ENCODE data around the gene EDAR. TPM values are rescaled to one million over a fixed set of nuclear protein-coding genes. Genes with fewer than 3 reads are reported as not detected.

Gene EDAR
- total RNA-seq, 2 donors from 2014 or later, result not detected

DNA sequence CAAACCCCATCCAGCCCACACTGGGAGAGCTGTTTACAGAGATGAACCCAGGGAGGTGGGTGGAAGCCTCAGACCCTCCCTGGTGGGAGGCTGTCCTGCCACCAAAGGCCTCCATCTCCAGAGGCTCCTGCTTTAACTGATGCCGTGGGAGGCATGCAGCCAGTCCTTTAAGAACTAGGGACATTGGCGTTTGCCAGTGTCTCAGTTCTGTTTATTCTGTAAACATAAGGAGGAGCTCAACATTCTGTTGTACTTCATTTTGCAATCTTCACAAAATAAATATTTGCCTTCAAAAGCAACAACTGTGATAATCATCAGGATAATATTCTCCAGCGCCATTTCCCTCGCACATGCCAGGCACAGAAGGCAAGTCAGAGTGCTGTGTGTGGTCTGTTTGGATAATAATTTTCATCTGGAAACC lies 6.8 kb downstream of the EDAR start:
- H3K4me3 ChIP-seq, result no peak overlapping the region
- H3K27ac ChIP-seq, result no peak overlapping the region
- no peaks in the 10 kb centered on the region for H3K36me3 ChIP-seq
- no peaks in the 10 kb centered on the region for H3K9me3 ChIP-seq
- H3K4me1 ChIP-seq (ENCODE audit: control insufficient read depth in 1 of 2, low read depth in 2 of 2), result no peaks in the 10 kb centered on the region
- ATAC-seq (ENCODE audit: insufficient number of reproducible peaks, low FRiP score, low read depth), result no peak
- H3K27me3 ChIP-seq (replicated peaks; ENCODE audit: insufficient read depth), result no peaks in the 10 kb centered on the region
- TF ChIP-seq, protein P1, sequence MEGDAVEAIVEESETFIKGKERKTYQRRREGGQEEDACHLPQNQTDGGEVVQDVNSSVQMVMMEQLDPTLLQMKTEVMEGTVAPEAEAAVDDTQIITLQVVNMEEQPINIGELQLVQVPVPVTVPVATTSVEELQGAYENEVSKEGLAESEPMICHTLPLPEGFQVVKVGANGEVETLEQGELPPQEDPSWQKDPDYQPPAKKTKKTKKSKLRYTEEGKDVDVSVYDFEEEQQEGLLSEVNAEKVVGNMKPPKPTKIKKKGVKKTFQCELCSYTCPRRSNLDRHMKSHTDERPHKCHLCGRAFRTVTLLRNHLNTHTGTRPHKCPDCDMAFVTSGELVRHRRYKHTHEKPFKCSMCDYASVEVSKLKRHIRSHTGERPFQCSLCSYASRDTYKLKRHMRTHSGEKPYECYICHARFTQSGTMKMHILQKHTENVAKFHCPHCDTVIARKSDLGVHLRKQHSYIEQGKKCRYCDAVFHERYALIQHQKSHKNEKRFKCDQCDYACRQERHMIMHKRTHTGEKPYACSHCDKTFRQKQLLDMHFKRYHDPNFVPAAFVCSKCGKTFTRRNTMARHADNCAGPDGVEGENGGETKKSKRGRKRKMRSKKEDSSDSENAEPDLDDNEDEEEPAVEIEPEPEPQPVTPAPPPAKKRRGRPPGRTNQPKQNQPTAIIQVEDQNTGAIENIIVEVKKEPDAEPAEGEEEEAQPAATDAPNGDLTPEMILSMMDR (IDR thresholded peaks at IDR 0.05), result no peak
- DNase-seq (ENCODE audit: low spot score), result no peak

DNA sequence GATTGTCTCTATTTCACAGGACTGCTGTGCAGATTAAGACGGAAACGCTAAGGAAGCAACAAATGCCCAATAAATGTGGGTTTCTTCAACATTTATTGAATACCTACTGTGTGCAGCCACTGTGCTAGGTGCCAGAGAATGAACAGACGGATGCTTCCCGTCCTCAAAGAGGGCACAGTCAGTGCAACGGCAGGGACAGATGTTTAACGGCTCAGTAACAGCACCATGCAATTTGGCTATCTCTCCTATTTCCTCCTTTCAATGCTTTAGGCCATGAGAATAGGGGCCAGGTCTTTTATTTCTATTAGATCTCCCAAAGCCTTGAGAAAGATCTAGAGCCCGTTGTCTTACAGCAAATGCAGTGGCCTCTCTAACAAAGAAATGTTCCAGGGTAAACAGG lies 7.2 kb downstream of the EDAR start:
- ATAC-seq (ENCODE audit: insufficient number of reproducible peaks, low FRiP score, low read depth) (no peak), DNase-seq (ENCODE audit: low spot score) (no peak)
- H3K36me3 ChIP-seq, result no peaks in the 10 kb centered on the region
- H3K27me3 ChIP-seq (replicated peaks; ENCODE audit: insufficient read depth), result no peaks in the 10 kb centered on the region
- H3K27ac ChIP-seq, result no peak overlapping the region
- TF ChIP-seq, protein P1 (IDR thresholded peaks at IDR 0.05), result no peak
- no peak overlapping the region for H3K4me3 ChIP-seq
- H3K9me3 ChIP-seq, result no peaks in the 10 kb centered on the region
- H3K4me1 ChIP-seq (ENCODE audit: control insufficient read depth in 1 of 2, low read depth in 2 of 2), result no peaks in the 10 kb centered on the region

DNA sequence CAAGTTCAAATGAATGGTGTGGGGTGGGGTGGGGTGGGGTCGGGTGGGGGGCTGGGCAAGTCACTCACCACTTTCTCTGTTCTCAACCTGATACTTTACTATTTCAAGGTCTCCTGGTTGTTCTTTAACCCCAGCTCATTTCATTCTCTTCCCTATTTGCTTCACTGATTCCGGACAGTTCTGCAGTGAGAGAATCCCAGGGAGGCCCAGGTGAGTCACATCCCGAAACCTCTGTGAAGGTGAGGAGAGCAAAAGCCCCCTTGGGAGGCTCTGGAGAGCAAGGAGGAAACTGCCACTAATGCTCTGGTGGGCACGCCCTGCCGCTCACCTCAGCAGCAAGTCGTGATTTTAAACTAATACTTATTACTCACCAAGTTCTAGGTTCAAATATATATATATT lies 8.9 kb downstream of the EDAR start:
- Histone ChIP-seq H3K4me1 (ENCODE audit: control insufficient read depth in 1 of 2, low read depth in 2 of 2) (no peaks in the 10 kb centered on the region), H3K9me3 (no peaks in the 10 kb centered on the region), H3K36me3 (no peaks in the 10 kb centered on the region), H3K27ac (no peak overlapping the region), H3K4me3 (no peak overlapping the region), H3K27me3 (replicated peaks; ENCODE audit: insufficient read depth) (no peaks in the 10 kb centered on the region)
- DNase-seq (ENCODE audit: low spot score), result no peak
- TF ChIP-seq, protein P1 (IDR thresholded peaks at IDR 0.05), result no peak
- ATAC-seq (ENCODE audit: insufficient number of reproducible peaks, low FRiP score, low read depth), result no peak

DNA sequence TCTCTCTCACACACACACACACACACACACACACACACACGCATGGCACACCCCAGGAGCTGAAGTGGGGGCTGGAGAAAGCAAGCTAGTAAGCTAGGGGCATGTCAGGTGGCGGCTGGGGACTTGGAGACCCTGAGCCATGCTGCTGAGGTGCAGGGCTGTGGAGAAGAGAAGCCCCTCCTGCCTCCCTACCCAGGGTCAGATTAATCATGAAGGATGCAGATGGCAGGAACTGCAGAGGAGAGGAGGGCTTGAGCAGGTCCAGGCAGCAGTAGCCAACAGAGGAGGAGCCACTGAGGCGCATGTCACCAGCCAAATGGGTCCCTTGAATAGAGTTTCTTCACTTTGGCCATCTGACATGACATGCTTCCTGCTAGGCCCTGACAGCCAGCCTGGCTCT lies 9.6 kb downstream of the EDAR start:
- TF ChIP-seq, protein P1 (IDR thresholded peaks at IDR 0.05), result no peak
- Histone ChIP-seq H3K27me3 (replicated peaks; ENCODE audit: insufficient read depth) (no peaks in the 10 kb centered on the region), H3K4me3 (no peak overlapping the region), H3K27ac (no peak overlapping the region), H3K9me3 (no peaks in the 10 kb centered on the region), H3K4me1 (ENCODE audit: control insufficient read depth in 1 of 2, low read depth in 2 of 2) (no peaks in the 10 kb centered on the region), H3K36me3 (no peaks in the 10 kb centered on the region)
- ATAC-seq (ENCODE audit: insufficient number of reproducible peaks, low FRiP score, low read depth), result no peak
- DNase-seq (ENCODE audit: low spot score), result no peak

DNA sequence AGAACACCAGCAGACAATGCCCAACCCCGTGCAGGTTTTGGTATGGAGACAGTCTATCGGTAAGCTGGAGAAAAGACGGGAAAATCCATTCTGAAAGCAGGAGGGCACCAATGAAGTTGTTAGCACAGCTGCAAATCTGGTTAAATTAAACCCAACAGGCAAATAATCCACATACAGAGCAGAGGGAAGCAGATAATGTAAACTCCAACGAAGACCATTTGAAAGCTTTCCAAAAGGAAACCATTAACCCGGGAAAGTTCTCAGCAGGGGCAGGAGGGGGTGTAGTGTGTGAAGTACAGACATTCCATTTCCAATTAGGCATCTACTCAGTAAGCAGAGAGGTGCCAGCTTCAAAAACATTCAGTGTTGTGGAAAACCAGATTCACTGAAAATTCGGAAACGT lies 10.3 kb downstream of the EDAR start:
- Histone ChIP-seq H3K9me3 (no peaks in the 10 kb centered on the region), H3K36me3 (no peaks in the 10 kb centered on the region), H3K4me1 (ENCODE audit: control insufficient read depth in 1 of 2, low read depth in 2 of 2) (no peaks in the 10 kb centered on the region), H3K27ac (no peak overlapping the region), H3K27me3 (replicated peaks; ENCODE audit: insufficient read depth) (no peaks in the 10 kb centered on the region), H3K4me3 (no peak overlapping the region)
- ATAC-seq (ENCODE audit: insufficient number of reproducible peaks, low FRiP score, low read depth) (no peak), DNase-seq (ENCODE audit: low spot score) (no peak)
- TF ChIP-seq, protein P1 (IDR thresholded peaks at IDR 0.05), result no peak

Data from thoracic aorta (tissue), 2 donors.